Liver (tissue), 9 donors: Measurements from ENCODE around the gene PEAR1. TPM values are rescaled to one million over a fixed set of nuclear protein-coding genes. Genes with fewer than 3 reads are reported as not detected.

Source experiments
- DNase-seq: peaks from one replicate; pipeline ENCODE4 v3.0.0-alpha.2; 2017; ENCODE audit warnings: low spot score
- H3K27ac ChIP-seq, 2 donors: one replicate each; pipeline ENCODE4 v1.7.0; 2013; ENCODE audit warnings: inconsistent platforms in 2 of 2, low read length in 2 of 2, control low read depth in 1 of 2, low read depth in 1 of 2, mild to moderate bottlenecking in 1 of 2
- H3K27me3 ChIP-seq, 4 donors: one replicate each; pipeline versions ENCODE4 v1.6.1 to v1.7.0; 2013; ENCODE audit warnings: low read length in 3 of 4, inconsistent platforms in 1 of 4, mild to moderate bottlenecking in 1 of 4, moderate library complexity in 1 of 4; ENCODE audit not compliant: control insufficient read depth in 4 of 4, insufficient read depth in 4 of 4
- H3K36me3 ChIP-seq, 4 donors: one replicate each; pipeline versions ENCODE4 v1.6.1 to v1.7.0; 2013; ENCODE audit warnings: low read length in 3 of 4, mild to moderate bottlenecking in 3 of 4, low read depth in 1 of 4, moderate library complexity in 1 of 4; ENCODE audit not compliant: control insufficient read depth in 4 of 4, insufficient read depth in 3 of 4
- H3K4me1 ChIP-seq, 4 donors: one replicate each; pipeline versions ENCODE4 v1.6.1 to v1.7.0; 2013; ENCODE audit warnings: low read length in 3 of 4, mild to moderate bottlenecking in 3 of 4, moderate library complexity in 1 of 4; ENCODE audit not compliant: control insufficient read depth in 4 of 4, insufficient read depth in 4 of 4
- H3K4me3 ChIP-seq, 3 donors: one replicate each; pipeline versions ENCODE4 v1.6.1 to v1.7.0; 2013; ENCODE audit warnings: low read length in 3 of 3, control low read depth in 1 of 3, low read depth in 1 of 3, mild to moderate bottlenecking in 1 of 3
- H3K9ac ChIP-seq, 2 donors: one replicate each; pipeline ENCODE4 v1.7.0; 2013; ENCODE audit warnings: low read length in 2 of 2, mild to moderate bottlenecking in 2 of 2, moderate library complexity in 2 of 2, control low read depth in 1 of 2, low read depth in 1 of 2
- H3K9me3 ChIP-seq, 4 donors: one replicate each; pipeline versions ENCODE4 v1.6.1 to v1.7.0; 2013; ENCODE audit warnings: low read length in 3 of 4; ENCODE audit not compliant: control insufficient read depth in 4 of 4
- EGR1 ChIP-seq, 2 donors: IDR thresholded peaks; 2 replicates each; pipeline ENCODE4 v1.6.1; 2016 to 2018; ENCODE audit warnings: antibody characterized with exemption in 2 of 2, low read depth in 2 of 2
- FOXA1 ChIP-seq: IDR thresholded peaks from 2 replicates; pipeline ENCODE4 v1.6.1; 2016; ENCODE audit warnings: antibody characterized with exemption
- FOXA2 ChIP-seq: IDR thresholded peaks from 2 replicates; pipeline ENCODE4 v1.6.1; 2016; ENCODE audit warnings: antibody characterized with exemption
- GABPA ChIP-seq, 2 donors: IDR thresholded peaks in 1 of 2; conservative IDR thresholded peaks in 1 of 2; 2 replicates each; pipeline ENCODE4 v1.6.1; 2016; ENCODE audit warnings: antibody characterized with exemption in 2 of 2, mild to moderate bottlenecking in 1 of 2, moderate library complexity in 1 of 2
- HNF4A ChIP-seq, 2 donors: conservative IDR thresholded peaks; 2 replicates each; pipeline ENCODE4 v1.6.1; 2016; ENCODE audit warnings: antibody characterized with exemption in 2 of 2, mild to moderate bottlenecking in 2 of 2
- HNF4G ChIP-seq: IDR thresholded peaks from 2 replicates; pipeline ENCODE4 v1.6.1; 2016; ENCODE audit warnings: antibody characterized with exemption
- JUND ChIP-seq, 2 donors: IDR thresholded peaks; 2 replicates each; pipeline ENCODE4 v1.6.1; 2016; ENCODE audit warnings: antibody characterized with exemption in 2 of 2
- NR2F2 ChIP-seq: IDR thresholded peaks from 2 replicates; pipeline ENCODE4 v1.6.1; 2016; ENCODE audit warnings: antibody characterized with exemption
- RAD21 ChIP-seq, 2 donors: IDR thresholded peaks; 2 replicates each; pipeline ENCODE4 v1.6.1; 2016; ENCODE audit warnings: antibody characterized with exemption in 2 of 2, mild to moderate bottlenecking in 2 of 2
- RXRA ChIP-seq, 2 donors: IDR thresholded peaks; 2 replicates each; pipeline ENCODE4 v1.6.1; 2017 to 2018; ENCODE audit warnings: antibody characterized with exemption in 2 of 2, mild to moderate bottlenecking in 1 of 2
- SP1 ChIP-seq: IDR thresholded peaks from 2 replicates; pipeline ENCODE4 v1.6.1; 2018; ENCODE audit warnings: antibody characterized with exemption, mild to moderate bottlenecking
- TAF1 ChIP-seq: conservative IDR thresholded peaks from 2 replicates; pipeline ENCODE4 v1.6.1; 2016; ENCODE audit warnings: antibody characterized with exemption, mild to moderate bottlenecking
- WGBS: extraction: QIAGEN DNeasy Blood & Tissue Kit; methylation state at CpG from one replicate; pipeline ENCODE4 v1.1.7; 2013; 5-methylcytosine and 5-hydroxymethylcytosine counted together
- polyA plus RNA-seq, 2 donors: library from polyadenylated mRNA; stranded (reverse) in 1 of 2; unstranded in 1 of 2; fragments of 200-250 nt in 1 of 2; fragments of >200 nt in 1 of 2; fragmentation: Nextera tagmentation in 1 of 2; extraction: Ambion mirVana in 1 of 2; gene quantifications; one replicate each; pipeline versions ENCODE4 v1.2.1 to v1.2.3, GENCODE V29; 2013 to 2015
- total RNA-seq, 2 donors: library from RNA; depleted of rRNA; stranded (reverse); fragments of >200 nt; gene quantifications; one replicate each; pipeline ENCODE4 v1.2.3, GENCODE V29; 2014
- TF ChIP-seq, protein P1 (sequence below): fragments of 150-350 bp; IDR thresholded peaks from 2 replicates; pipeline ENCODE4 v1.5.1; 2017; ENCODE audit warnings: improper control_type of control experiment, low read depth, low read length; ENCODE audit not compliant: missing input control
- TF ChIP-seq, protein P2 (sequence below): IDR thresholded peaks from 2 replicates; pipeline ENCODE4 v1.6.1; 2016; ENCODE audit warnings: antibody characterized with exemption, mild to moderate bottlenecking
- TF ChIP-seq, protein P3 (sequence below): IDR thresholded peaks from 2 replicates; pipeline ENCODE4 v1.6.1; 2016; ENCODE audit warnings: antibody characterized with exemption
- TF ChIP-seq, protein P4 (sequence below): IDR thresholded peaks from 2 replicates; pipeline ENCODE4 v1.6.1; 2016; ENCODE audit warnings: antibody characterized with exemption
- donor health status: healthy.
- donor health status: healthy.
- donor health status: healthy.
- donor health status: healthy.
- donor health status: healthy.

Gene PEAR1
- total and polyA plus RNA-seq, 4 donors, result 2.1 to 4.4 (median 3.1) TPM

DNA sequence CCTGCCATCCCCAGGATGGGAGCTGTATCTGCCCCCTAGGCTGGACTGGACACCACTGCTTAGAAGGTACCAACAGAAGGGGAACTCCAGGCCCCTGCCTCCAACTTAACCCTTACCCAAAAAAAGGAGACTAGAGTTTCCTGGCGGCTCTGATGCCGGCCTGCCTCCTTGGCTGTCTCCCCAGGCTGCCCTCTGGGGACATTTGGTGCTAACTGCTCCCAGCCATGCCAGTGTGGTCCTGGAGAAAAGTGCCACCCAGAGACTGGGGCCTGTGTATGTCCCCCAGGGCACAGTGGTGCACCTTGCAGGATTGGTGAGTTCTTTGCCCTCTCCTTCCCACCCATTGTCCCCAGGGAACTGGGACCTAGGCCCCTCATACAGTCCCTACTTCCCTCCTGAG is 18.8 kb downstream of the PEAR1 start:
- Histone ChIP-seq H3K9me3 (no peaks in the 10 kb centered on the region), H3K9ac (no peak overlapping the region), H3K4me1 (peaks cover 0 to 13% (median 1%) of the 10 kb centered on the region in 4 donors), H3K27ac (no peak overlapping the region), H3K36me3 (peaks cover 0 to 2% (median 0%) of the 10 kb centered on the region in 4 donors), H3K27me3 (no peaks in the 10 kb centered on the region), H3K4me3 (no peak overlapping the region)
- no peak for DNase-seq
- TF ChIP-seq, protein P1, sequence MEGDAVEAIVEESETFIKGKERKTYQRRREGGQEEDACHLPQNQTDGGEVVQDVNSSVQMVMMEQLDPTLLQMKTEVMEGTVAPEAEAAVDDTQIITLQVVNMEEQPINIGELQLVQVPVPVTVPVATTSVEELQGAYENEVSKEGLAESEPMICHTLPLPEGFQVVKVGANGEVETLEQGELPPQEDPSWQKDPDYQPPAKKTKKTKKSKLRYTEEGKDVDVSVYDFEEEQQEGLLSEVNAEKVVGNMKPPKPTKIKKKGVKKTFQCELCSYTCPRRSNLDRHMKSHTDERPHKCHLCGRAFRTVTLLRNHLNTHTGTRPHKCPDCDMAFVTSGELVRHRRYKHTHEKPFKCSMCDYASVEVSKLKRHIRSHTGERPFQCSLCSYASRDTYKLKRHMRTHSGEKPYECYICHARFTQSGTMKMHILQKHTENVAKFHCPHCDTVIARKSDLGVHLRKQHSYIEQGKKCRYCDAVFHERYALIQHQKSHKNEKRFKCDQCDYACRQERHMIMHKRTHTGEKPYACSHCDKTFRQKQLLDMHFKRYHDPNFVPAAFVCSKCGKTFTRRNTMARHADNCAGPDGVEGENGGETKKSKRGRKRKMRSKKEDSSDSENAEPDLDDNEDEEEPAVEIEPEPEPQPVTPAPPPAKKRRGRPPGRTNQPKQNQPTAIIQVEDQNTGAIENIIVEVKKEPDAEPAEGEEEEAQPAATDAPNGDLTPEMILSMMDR, result no peak
- TF ChIP-seq JUND (IDR thresholded peaks at IDR 0.05) (no peak), HNF4A (conservative IDR thresholded peaks at IDR 0.05) (no peak), RXRA (IDR thresholded peaks at IDR 0.05) (no peak), HNF4G (no peak), FOXA2 (no peak)
- WGBS, result 83% methylated on average over 2 of the region's 2 CpGs

DNA sequence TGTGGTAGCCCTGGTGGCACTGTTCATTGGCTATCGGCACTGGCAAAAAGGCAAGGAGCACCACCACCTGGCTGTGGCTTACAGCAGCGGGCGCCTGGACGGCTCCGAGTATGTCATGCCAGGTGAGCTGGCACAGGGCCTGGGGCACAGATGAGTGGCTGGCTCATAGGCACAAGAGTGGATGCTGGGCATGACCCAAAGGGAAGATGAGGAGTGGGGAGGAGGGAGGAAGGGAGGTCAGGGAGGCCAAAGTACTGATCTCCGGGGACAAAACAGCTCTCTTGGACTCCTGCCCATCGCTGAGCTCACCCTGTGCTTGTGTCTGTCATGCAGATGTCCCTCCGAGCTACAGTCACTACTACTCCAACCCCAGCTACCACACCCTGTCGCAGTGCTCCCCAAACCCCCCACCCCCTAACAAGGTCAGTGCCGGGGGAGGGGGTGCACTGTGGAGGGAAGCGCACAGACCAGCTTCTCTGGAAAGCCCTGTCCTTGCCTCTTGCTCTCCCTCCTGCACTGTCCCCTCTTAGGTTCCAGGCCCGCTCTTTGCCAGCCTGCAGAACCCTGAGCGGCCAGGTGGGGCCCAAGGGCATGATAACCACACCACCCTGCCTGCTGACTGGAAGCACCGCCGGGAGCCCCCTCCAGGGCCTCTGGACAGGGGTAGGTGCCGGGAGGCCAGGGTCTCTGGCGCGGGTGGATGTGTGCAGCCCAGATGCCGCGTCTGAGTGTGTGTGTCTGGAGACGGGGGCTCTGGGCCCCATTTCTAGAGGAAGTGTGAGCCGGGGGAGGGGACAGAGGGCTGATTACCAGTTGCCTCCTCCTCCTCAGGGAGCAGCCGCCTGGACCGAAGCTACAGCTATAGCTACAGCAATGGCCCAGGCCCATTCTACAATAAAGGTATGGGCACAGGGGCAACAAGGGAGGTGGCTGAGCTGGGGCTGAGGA is 19.6 kb downstream of the PEAR1 start:
- H3K27ac ChIP-seq, result no peak overlapping the region
- no peaks in the 10 kb centered on the region for H3K9me3 ChIP-seq
- no peak overlapping the region for H3K4me3 ChIP-seq
- H3K9ac ChIP-seq, result no peak overlapping the region
- H3K36me3 ChIP-seq, result peaks cover 0 to 2% (median 0%) of the 10 kb centered on the region in 4 donors
- TF ChIP-seq, protein P2, sequence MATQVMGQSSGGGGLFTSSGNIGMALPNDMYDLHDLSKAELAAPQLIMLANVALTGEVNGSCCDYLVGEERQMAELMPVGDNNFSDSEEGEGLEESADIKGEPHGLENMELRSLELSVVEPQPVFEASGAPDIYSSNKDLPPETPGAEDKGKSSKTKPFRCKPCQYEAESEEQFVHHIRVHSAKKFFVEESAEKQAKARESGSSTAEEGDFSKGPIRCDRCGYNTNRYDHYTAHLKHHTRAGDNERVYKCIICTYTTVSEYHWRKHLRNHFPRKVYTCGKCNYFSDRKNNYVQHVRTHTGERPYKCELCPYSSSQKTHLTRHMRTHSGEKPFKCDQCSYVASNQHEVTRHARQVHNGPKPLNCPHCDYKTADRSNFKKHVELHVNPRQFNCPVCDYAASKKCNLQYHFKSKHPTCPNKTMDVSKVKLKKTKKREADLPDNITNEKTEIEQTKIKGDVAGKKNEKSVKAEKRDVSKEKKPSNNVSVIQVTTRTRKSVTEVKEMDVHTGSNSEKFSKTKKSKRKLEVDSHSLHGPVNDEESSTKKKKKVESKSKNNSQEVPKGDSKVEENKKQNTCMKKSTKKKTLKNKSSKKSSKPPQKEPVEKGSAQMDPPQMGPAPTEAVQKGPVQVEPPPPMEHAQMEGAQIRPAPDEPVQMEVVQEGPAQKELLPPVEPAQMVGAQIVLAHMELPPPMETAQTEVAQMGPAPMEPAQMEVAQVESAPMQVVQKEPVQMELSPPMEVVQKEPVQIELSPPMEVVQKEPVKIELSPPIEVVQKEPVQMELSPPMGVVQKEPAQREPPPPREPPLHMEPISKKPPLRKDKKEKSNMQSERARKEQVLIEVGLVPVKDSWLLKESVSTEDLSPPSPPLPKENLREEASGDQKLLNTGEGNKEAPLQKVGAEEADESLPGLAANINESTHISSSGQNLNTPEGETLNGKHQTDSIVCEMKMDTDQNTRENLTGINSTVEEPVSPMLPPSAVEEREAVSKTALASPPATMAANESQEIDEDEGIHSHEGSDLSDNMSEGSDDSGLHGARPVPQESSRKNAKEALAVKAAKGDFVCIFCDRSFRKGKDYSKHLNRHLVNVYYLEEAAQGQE, result no peak
- TF ChIP-seq GABPA (IDR thresholded peaks at IDR 0.05 in 1 of 2, conservative IDR thresholded peaks at IDR 0.05 in 1 of 2), result no peak
- no peak for DNase-seq
- H3K4me1 ChIP-seq, result peaks cover 0 to 5% (median 1%) of the 10 kb centered on the region in 4 donors
- no peaks in the 10 kb centered on the region for H3K27me3 ChIP-seq
- 64% methylated on average over 24 of the region's 24 CpGs for WGBS

DNA sequence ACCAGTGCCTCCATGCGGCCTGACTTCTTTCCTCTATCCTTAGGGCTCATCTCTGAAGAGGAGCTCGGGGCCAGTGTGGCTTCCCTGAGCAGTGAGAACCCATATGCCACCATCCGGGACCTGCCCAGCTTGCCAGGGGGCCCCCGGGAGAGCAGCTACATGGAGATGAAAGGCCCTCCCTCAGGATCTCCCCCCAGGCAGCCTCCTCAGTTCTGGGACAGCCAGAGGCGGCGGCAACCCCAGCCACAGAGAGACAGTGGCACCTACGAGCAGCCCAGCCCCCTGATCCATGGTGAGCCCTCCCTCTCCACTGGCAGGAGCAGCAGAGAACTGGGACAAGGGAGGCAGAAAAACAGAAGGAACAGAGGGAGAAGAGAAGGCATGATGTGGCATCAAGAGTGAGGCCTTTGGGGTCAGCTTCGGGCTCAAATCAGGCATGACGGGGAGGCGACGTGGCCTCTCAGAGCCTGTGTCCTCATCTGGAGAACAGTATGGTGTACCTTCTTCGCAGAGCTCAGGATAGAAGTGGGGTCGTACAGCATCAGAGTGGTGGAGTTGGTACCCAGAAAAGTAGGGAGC is 20.4 kb downstream of the PEAR1 start:
- Histone ChIP-seq H3K36me3 (peaks cover 0 to 2% (median 0%) of the 10 kb centered on the region in 4 donors), H3K4me1 (peaks cover 0 to 3% (median 1%) of the 10 kb centered on the region in 4 donors), H3K9ac (no peak overlapping the region), H3K4me3 (no peak overlapping the region), H3K9me3 (no peaks in the 10 kb centered on the region), H3K27me3 (no peaks in the 10 kb centered on the region), H3K27ac (no peak overlapping the region)
- DNase-seq, result no peak
- WGBS, result 90% methylated on average over 13 of the region's 13 CpGs
- TF ChIP-seq, protein P3, sequence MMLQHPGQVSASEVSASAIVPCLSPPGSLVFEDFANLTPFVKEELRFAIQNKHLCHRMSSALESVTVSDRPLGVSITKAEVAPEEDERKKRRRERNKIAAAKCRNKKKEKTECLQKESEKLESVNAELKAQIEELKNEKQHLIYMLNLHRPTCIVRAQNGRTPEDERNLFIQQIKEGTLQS, result no peak
- TF ChIP-seq HNF4A (conservative IDR thresholded peaks at IDR 0.05), result no peak
- TF ChIP-seq NR2F2, result no peak
- TF ChIP-seq SP1, result no peak
- TF ChIP-seq RXRA (IDR thresholded peaks at IDR 0.05), result no peak
- TF ChIP-seq, protein P4, sequence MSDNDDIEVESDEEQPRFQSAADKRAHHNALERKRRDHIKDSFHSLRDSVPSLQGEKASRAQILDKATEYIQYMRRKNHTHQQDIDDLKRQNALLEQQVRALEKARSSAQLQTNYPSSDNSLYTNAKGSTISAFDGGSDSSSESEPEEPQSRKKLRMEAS, result no peak
- no peak for TF ChIP-seq RAD21 (IDR thresholded peaks at IDR 0.05)
- no peak for TF ChIP-seq GABPA (IDR thresholded peaks at IDR 0.05 in 1 of 2, conservative IDR thresholded peaks at IDR 0.05 in 1 of 2)
- TF ChIP-seq FOXA1, result no peak
- no peak for TF ChIP-seq HNF4G
- TF ChIP-seq EGR1 (IDR thresholded peaks at IDR 0.05; ENCODE audit: low read depth in 2 of 2), result no peak
- no peak for TF ChIP-seq FOXA2
- TF ChIP-seq JUND (IDR thresholded peaks at IDR 0.05), result no peak
- TF ChIP-seq TAF1, result no peak
- TF ChIP-seq, protein P2, result no peak
